Upper lobe of left lung (tissue), 4 donors: ENCODE measurements around the gene ZNF385D.

ENCODE experiments used
- CTCF ChIP-seq, 6 experiments: fragments of 450-650 bp in 4 of 6; fragments of 200-600 bp in 2 of 6; sonication (generic) in 2 of 6; IDR thresholded peaks; one replicate each; pipeline ENCODE4 v1.5.1; 2016 to 2019; ENCODE audit warnings: antibody characterized with exemption in 6 of 6
- EP300 ChIP-seq, 4 donors: sonication (generic); formaldehyde crosslinking; IDR thresholded peaks; one replicate each; pipeline ENCODE4 v1.5.1; 2017; ENCODE audit warnings: antibody characterized with exemption in 4 of 4, control low read depth in 2 of 4
- POLR2A ChIP-seq, 4 donors: fragments of 450-650 bp; IDR thresholded peaks; one replicate each; pipeline ENCODE4 v1.5.1; 2016 to 2017; ENCODE audit warnings: antibody characterized with exemption in 4 of 4, mild to moderate bottlenecking in 2 of 4
- POLR2AphosphoS5 ChIP-seq, 2 donors: sonication (generic); formaldehyde crosslinking; IDR thresholded peaks; one replicate each; pipeline ENCODE4 v1.5.1; 2017; ENCODE audit warnings: antibody characterized with exemption in 2 of 2

GRCh38 chr3:21433751-21434150 lies 317.3 kb downstream of the ZNF385D start:
- TF ChIP-seq POLR2A (IDR thresholded peaks at IDR 0.05) (no peak), CTCF (IDR thresholded peaks at IDR 0.05) (no peak), POLR2AphosphoS5 (IDR thresholded peaks at IDR 0.05) (no peak), EP300 (IDR thresholded peaks at IDR 0.05) (no peak)
